Heart right ventricle (tissue), 16 donors: ENCODE data around the gene ZSCAN29. TPM values are rescaled to one million over a fixed set of nuclear protein-coding genes. Genes with fewer than 3 reads are reported as not detected.

Experiments used
- ATAC-seq, 8 donors: fragments of 200-7000 bp; cut with Tn5 transposase; one replicate each; pipeline ENCODE4 v1.9.1; 2020; ENCODE audit warnings: mild to moderate bottlenecking in 8 of 8, moderate library complexity in 8 of 8, moderate number of reproducible peaks in 1 of 8
- DNase-seq, 2 donors: peaks; one replicate each; pipeline ENCODE4 v3.0.0-alpha.2; 2020
- H3K27ac ChIP-seq, 10 donors: fragments of 200-600 bp; sonication (generic) in 2 of 10; one replicate each; pipeline versions ENCODE4 v1.5.0 to v1.8.0; 2020 to 2022; ENCODE audit warnings: mild to moderate bottlenecking in 3 of 10
- H3K27me3 ChIP-seq, 7 donors: fragments of 200-600 bp; one replicate each; pipeline ENCODE4 v1.8.0; 2021 to 2022; ENCODE audit warnings: mild to moderate bottlenecking in 2 of 7
- H3K36me3 ChIP-seq, 9 donors: fragments of 200-600 bp; sonication (generic) in 1 of 9; one replicate each; pipeline versions ENCODE4 v1.5.0 to v1.8.0; 2020 to 2022; ENCODE audit warnings: mild to moderate bottlenecking in 2 of 9
- H3K4me1 ChIP-seq, 9 donors: fragments of 200-600 bp; sonication (generic) in 1 of 9; one replicate each; pipeline versions ENCODE4 v1.5.0 to v1.8.0; 2020 to 2022; ENCODE audit warnings: mild to moderate bottlenecking in 4 of 9
- H3K4me3 ChIP-seq, 10 donors: fragments of 200-600 bp; sonication (generic) in 2 of 10; one replicate each; pipeline versions ENCODE4 v1.5.0 to v1.8.0; 2020 to 2022; ENCODE audit warnings: mild to moderate bottlenecking in 7 of 10, moderate library complexity in 2 of 10
- H3K9me3 ChIP-seq, 11 donors: fragments of 200-600 bp in 10 of 11; sonication (generic) in 2 of 11; one replicate each; pipeline versions ENCODE4 v1.5.0 to v1.8.0; 2013 to 2022; ENCODE audit warnings: mild to moderate bottlenecking in 2 of 11, control low read depth in 1 of 11, moderate library complexity in 1 of 11
- CTCF ChIP-seq, 9 donors: fragments of 200-600 bp; sonication (generic) in 2 of 9; IDR thresholded peaks; one replicate each; pipeline versions ENCODE4 v1.5.0 to v1.8.0; 2021 to 2022; ENCODE audit warnings: antibody characterized with exemption in 9 of 9, mild to moderate bottlenecking in 5 of 9, moderate library complexity in 1 of 9
- WGBS, 2 donors: extraction: QIAGEN DNeasy Blood & Tissue Kit; methylation state at CpG; one replicate each; pipeline ENCODE4 v1.1.7; 2013; ENCODE audit warnings: inconsistent platforms in 1 of 2; 5-methylcytosine and 5-hydroxymethylcytosine counted together
- intact Hi-C, 10 donors: fragments of 100-400 bp; cut with DNase I; formaldehyde crosslinking; loops; one replicate each; pipeline versions ENCODE4 v1.11.1 to v1.14.2; 2022
- polyA plus RNA-seq, 2 donors: library from polyadenylated mRNA; stranded (reverse); fragments of 200-250 nt; gene quantifications; one replicate each; pipeline ENCODE4 v1.2.3, GENCODE V29; 2013
- total RNA-seq, 10 donors: library from RNA; stranded (reverse); fragmentation: NEBNext Ultra II Directional in 3 of 10; extraction: Animal tissue kit (Norgen Biotek cat#: 25700) in 3 of 10; gene quantifications; one replicate each; pipeline versions ENCODE4 v1.2.1 to v1.2.4, GENCODE V29; 2021 to 2023
- donor health status: Arrhythmogenic right ventricular cardiomyopathy.
- donor health status: ischemic (EF 13 %, LVEDD 7.1; RV severe dilation, severe dysfunction).
- donor health status: healthy with polysubstance abuse.
- donor health status: DM: no; HTN: yes; CAD: no.
- donor health status: DM: no; HTN: no; CAD: no.
- donor health status: ischemic (EF 25% LVEDD 6.9; RV normal size, moderate dysfunction).
- donor health status: ischemic (EF 25% LVEDD 5.7; RV mildly dilated, moderate dysfunction).
- donor health status: healthy.
- donor health status: DM: yes; HTN: yes; CAD: no.
- donor health status: Ischemic cardiomyopathy.
- donor health status: ischemic (EF 35%, LVEDD 5.7; RV mildly dilated, moderate dysfunction).
- donor health status: nonischemic (EF 11% LVEDD 7.7; RV severe dilation, severe dysfunction).
- donor health status: DM: yes; HTN: yes; CAD: no.
- donor health status: PGD.
- donor health status: ischemic (EF 29% LVEDD 5.4; RV normal size, mild dysfunction).
- donor health status: nonischemic (EF 23%, LVEDD 6.1; RV moderate dilation, normal function).

Gene ZSCAN29
- total and polyA plus RNA-seq, 12 donors = 3.5 to 15.7 (median 11.6) TPM

- peaks cover 0 to 100% (median 55%) of the 10 kb centered on the region in 9 donors for H3K36me3 ChIP-seq
- peaks cover 0 to 1% (median 0%) of the 10 kb centered on the region in 9 donors for H3K4me1 ChIP-seq
- TF ChIP-seq CTCF (IDR thresholded peaks at IDR 0.05) = no peak
- WGBS, 2 donors = 86% methylated on average over 3 of the region's 3 CpGs
- no peak for DNase-seq
- intact Hi-C loops = no loop called here
- no peaks in the 10 kb centered on the region for H3K9me3 ChIP-seq
- ATAC-seq = no peak
- H3K4me3 ChIP-seq = no peak overlapping the region
- H3K27me3 ChIP-seq = no peaks in the 10 kb centered on the region
- no peak overlapping the region for H3K27ac ChIP-seq
These were observed 23.7 kb downstream of the ZSCAN29 start for GRCh38 chr15:43347114-43347513.

DNA sequence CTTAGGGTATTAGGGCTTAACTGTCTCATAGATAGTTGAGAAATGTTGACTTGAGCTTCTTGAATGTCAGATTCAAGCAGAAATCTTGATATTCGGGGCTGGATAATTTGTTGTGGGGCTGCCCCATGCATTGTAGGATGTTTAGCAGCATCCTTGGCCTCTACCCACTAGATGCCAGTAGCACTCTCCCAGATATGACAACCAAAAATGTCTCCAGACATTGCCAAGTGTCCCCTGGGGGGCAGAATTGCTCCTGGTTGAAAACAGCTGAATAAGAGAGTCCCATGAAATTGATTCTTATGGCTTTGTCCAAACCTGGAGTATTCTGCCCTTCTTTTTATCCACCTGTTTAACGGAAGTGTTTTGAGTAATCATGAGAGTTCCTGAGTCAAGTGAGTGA is 24.5 kb downstream of the ZSCAN29 start:
- TF ChIP-seq CTCF (IDR thresholded peaks at IDR 0.05) = no peak
- Histone ChIP-seq H3K27ac (no peak overlapping the region), H3K9me3 (no peaks in the 10 kb centered on the region), H3K36me3 (peaks cover 0 to 100% (median 48%) of the 10 kb centered on the region in 9 donors), H3K4me3 (no peak overlapping the region), H3K27me3 (no peaks in the 10 kb centered on the region), H3K4me1 (no peaks in the 10 kb centered on the region)
- no peak for ATAC-seq
- 93 to 98% methylated on average over 2 of the region's 2 CpGs for WGBS, 2 donors
- no peak for DNase-seq
- intact Hi-C loops = no loop called here

- ATAC-seq (peak in 1 of 8 donors; percentile 2), DNase-seq (no peak)
- Histone ChIP-seq H3K27me3 (no peaks in the 10 kb centered on the region), H3K4me3 (peak overlapping the region; percentile 58 to 87 (median 77)), H3K9me3 (no peaks in the 10 kb centered on the region), H3K4me1 (peaks cover 4 to 44% (median 31%) of the 10 kb centered on the region in 9 donors), H3K36me3 (peaks cover 0 to 31% (median 6%) of the 10 kb centered on the region in 9 donors), H3K27ac (peak overlapping the region; percentile 72 to 98 (median 94))
- no peak for TF ChIP-seq CTCF (IDR thresholded peaks at IDR 0.05)
- intact Hi-C loops = loop anchor here in 3 of 10 donors (5.0 kb wide), 3 partner anchors 37 to 223 kb away; partner anchors contain the start of genes TUBGCP4 (in 1 of the 3), UBR1 (in 1 of the 3) and ZSCAN29 (in 1 of the 3)
- 4 to 5% methylated on average over 7 of the region's 7 CpGs for WGBS, 2 donors
These were observed 40.1 kb downstream of the ZSCAN29 start for GRCh38 chr15:43330780-43331087.

- no peaks in the 10 kb centered on the region for H3K9me3 ChIP-seq
- H3K36me3 ChIP-seq = peaks cover 0 to 25% (median 6%) of the 10 kb centered on the region in 9 donors
- WGBS, 2 donors = 0% methylated on average over 86 of the region's 86 CpGs
- peak; percentile 91 to 95 for DNase-seq
- H3K4me3 ChIP-seq = peak within 1 kb of the TSS; percentile 58 to 87 (median 77)
- H3K27me3 ChIP-seq = no peaks in the 10 kb centered on the region
- H3K27ac ChIP-seq = peak within 1 kb of the TSS; percentile 72 to 98 (median 94)
- TF ChIP-seq CTCF (IDR thresholded peaks at IDR 0.05) = peak in 1 of 9 donors; percentile 6
- ATAC-seq = peak; percentile 96 to 98 (median 98)
- intact Hi-C loops = loop anchor here in 3 of 10 donors (5.0 kb wide), 3 partner anchors 37 to 223 kb away; partner anchors contain the start of genes TUBGCP4 (in 1 of the 3), UBR1 (in 1 of the 3) and ZSCAN29 (in 1 of the 3)
- peaks cover 4 to 50% (median 33%) of the 10 kb centered on the region in 9 donors for H3K4me1 ChIP-seq
These were observed 40.7 kb downstream of the ZSCAN29 start, which contains the start of gene LCMT2 for GRCh38 chr15:43329960-43330779. TSS of gene LCMT2 (minus strand) at chr15:43330573. CDS start at chr15:43330489, 84 bp downstream.
